ENCODE data around the gene NDE1. TPM values are rescaled to one million over a fixed set of nuclear protein-coding genes. Genes with fewer than 3 reads are reported as not detected.
"Not testable (repeated sequence)": the region's sequence is repeated elsewhere in the genome, so short reads cannot be mapped to it uniquely, and the experiment has no call there.

Gene NDE1
- total RNA-seq, 1 donor from 2014 or later, result 42.5 TPM

GRCh38 chr16:15682105-15682570, 32.1 kb downstream of the NDE1 start:
- Mint-ChIP-seq H3K4me3 (ENCODE audit: low read depth) (no peak overlapping the region), H3K27ac (no peak overlapping the region)

GRCh38 chr16:15686287-15686686, 36.2 kb downstream of the NDE1 start:
- no peak for TF ChIP-seq CTCF (IDR thresholded peaks at IDR 0.05; ENCODE audit: unreplicated experiment)
- no peak for DNase-seq (ENCODE audit: low spot score, unreplicated experiment)
- Mint-ChIP-seq H3K4me3 (ENCODE audit: low read depth) (no peak overlapping the region), H3K27ac (no peak overlapping the region), H3K9me3 (ENCODE audit: low read depth) (no peaks in the 10 kb centered on the region), H3K4me1 (ENCODE audit: low read depth) (no peaks in the 10 kb centered on the region), H3K36me3 (ENCODE audit: insufficient read depth) (peaks cover 6% of the 10 kb centered on the region), H3K27me3 (no peaks in the 10 kb centered on the region)

More at GRCh38 chr16:15682105-15682570, 32.1 kb downstream of the NDE1 start:
- Mint-ChIP-seq H3K9me3 (ENCODE audit: low read depth) (no peaks in the 10 kb centered on the region), H3K27me3 (no peaks in the 10 kb centered on the region), H3K4me1 (ENCODE audit: low read depth) (no peaks in the 10 kb centered on the region), H3K36me3 (ENCODE audit: insufficient read depth) (peaks cover 12% of the 10 kb centered on the region)
- DNase-seq (ENCODE audit: low spot score, unreplicated experiment), result no peak
- peak; percentile 55 for TF ChIP-seq CTCF (IDR thresholded peaks at IDR 0.05; ENCODE audit: unreplicated experiment)

- Mint-ChIP-seq H3K4me3 (ENCODE audit: low read depth) (no peak overlapping the region), H3K36me3 (ENCODE audit: insufficient read depth) (peaks cover 7% of the 10 kb centered on the region), H3K9me3 (ENCODE audit: low read depth) (no peaks in the 10 kb centered on the region), H3K27me3 (no peaks in the 10 kb centered on the region), H3K27ac (no peak overlapping the region), H3K4me1 (ENCODE audit: low read depth) (no peaks in the 10 kb centered on the region)
- no peak for TF ChIP-seq CTCF (IDR thresholded peaks at IDR 0.05; ENCODE audit: unreplicated experiment)
- DNase-seq (ENCODE audit: low spot score, unreplicated experiment), result no peak
Observed at GRCh38 chr16:15689290-15689689, 39.2 kb downstream of the NDE1 start.

GRCh38 chr16:15690296-15690695, 40.3 kb downstream of the NDE1 start:
- no peak overlapping the region for H3K4me3 Mint-ChIP-seq (ENCODE audit: low read depth)
- no peak for TF ChIP-seq CTCF (IDR thresholded peaks at IDR 0.05; ENCODE audit: unreplicated experiment)
- H3K27ac Mint-ChIP-seq, result no peak overlapping the region
- peaks cover 5% of the 10 kb centered on the region for H3K36me3 Mint-ChIP-seq (ENCODE audit: insufficient read depth)
- no peaks in the 10 kb centered on the region for H3K4me1 Mint-ChIP-seq (ENCODE audit: low read depth)
- no peaks in the 10 kb centered on the region for H3K27me3 Mint-ChIP-seq
- no peak for DNase-seq (ENCODE audit: low spot score, unreplicated experiment)
- no peaks in the 10 kb centered on the region for H3K9me3 Mint-ChIP-seq (ENCODE audit: low read depth)

- no peaks in the 10 kb centered on the region for H3K4me1 Mint-ChIP-seq (ENCODE audit: low read depth)
- no peak overlapping the region for H3K27ac Mint-ChIP-seq
- no peaks in the 10 kb centered on the region for H3K9me3 Mint-ChIP-seq (ENCODE audit: low read depth)
- peaks cover 5% of the 10 kb centered on the region for H3K36me3 Mint-ChIP-seq (ENCODE audit: insufficient read depth)
- no peak for TF ChIP-seq CTCF (IDR thresholded peaks at IDR 0.05; ENCODE audit: unreplicated experiment)
- DNase-seq (ENCODE audit: low spot score, unreplicated experiment), result no peak
- no peak overlapping the region for H3K4me3 Mint-ChIP-seq (ENCODE audit: low read depth)
- H3K27me3 Mint-ChIP-seq, result no peaks in the 10 kb centered on the region
Observed at GRCh38 chr16:15691046-15691445, 41.0 kb downstream of the NDE1 start.

GRCh38 chr16:15692508-15692907, 42.5 kb downstream of the NDE1 start:
- not testable (repeated sequence) for H3K4me3 Mint-ChIP-seq (ENCODE audit: low read depth); H3K27me3 Mint-ChIP-seq; H3K36me3 Mint-ChIP-seq (ENCODE audit: insufficient read depth); DNase-seq (ENCODE audit: low spot score, unreplicated experiment); H3K4me1 Mint-ChIP-seq (ENCODE audit: low read depth); H3K9me3 Mint-ChIP-seq (ENCODE audit: low read depth)
- peak overlapping the region; percentile 37 for H3K27ac Mint-ChIP-seq
